SH-SY5Y (cell line): ENCODE data around the gene DENND6B.

ENCODE experiments used
- GATA2 ChIP-seq: IDR thresholded peaks from 2 replicates; pipeline ENCODE4 v1.6.1; 2011; ENCODE audit warnings: mild to moderate bottlenecking, low read depth, low read length
- GATA3 ChIP-seq: IDR thresholded peaks from 2 replicates; pipeline ENCODE4 v1.6.1; 2011; ENCODE audit warnings: low read depth, mild to moderate bottlenecking, low read length, moderate library complexity

- TF ChIP-seq GATA2 (no peak), GATA3 (no peak)
Observed at GRCh38 chr22:50259302-50259701, 67.5 kb downstream of the DENND6B start.
